CD4-positive, alpha-beta T cell treated with Interleukin-2 at 100 ng/mL for 4 hours (primary cell): ENCODE data around the gene MSN.

ENCODE experiments used
- DNase-seq: peaks from one replicate; pipeline ENCODE4 v3.0.0-alpha.2; 2020; ENCODE audit warnings: low spot score

The MSN gene

DNA sequence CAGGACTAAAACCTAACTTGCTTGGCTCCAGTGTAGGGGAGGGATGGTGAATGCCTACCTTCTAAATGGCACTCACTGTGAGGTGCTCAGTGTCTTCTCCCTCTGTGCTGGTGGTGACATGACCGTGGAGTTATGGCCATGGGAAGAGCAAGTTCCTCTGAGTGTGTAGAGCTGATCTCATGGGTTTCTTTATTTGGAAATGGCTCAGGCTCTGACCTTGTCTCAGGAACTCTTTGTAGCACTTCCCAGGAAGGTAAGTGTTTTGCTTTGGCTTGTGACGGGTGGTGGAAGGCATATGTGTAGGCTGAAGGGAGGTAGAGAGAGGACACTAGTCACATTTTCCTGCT lies 6.4 kb downstream of the MSN start:
- no peak for DNase-seq

DNA sequence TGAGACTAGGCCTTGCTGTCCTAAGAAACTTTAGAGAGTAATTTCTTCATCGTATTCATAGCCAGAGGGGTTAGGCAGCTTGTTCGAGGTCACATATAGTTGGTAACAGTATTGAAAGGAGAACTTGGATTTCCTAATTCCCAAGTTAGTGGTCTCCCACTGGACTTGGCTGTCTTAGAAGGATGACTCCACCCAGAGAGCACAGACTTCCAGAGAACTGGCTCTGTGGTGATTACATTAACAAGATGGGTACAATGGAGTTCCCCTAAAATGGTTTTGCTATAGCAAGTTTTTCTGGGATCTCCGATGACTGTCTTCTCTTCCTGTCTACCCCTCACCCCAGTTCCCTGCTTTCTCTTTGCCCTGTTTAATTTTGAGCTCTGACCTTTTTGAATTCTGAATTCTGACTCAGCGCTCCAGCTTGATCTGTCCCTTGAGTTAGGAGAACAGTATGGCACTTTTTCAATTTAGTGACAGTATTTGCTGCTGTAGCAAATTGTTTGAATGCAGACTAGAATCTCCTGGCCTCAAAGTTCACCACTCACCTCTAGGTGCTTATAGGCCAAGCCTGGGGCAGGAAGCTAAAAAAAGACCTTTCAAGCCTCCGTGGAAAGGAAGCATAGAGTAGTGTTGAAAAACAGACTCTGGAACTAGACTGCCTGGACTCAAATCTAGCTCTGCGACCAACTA lies 6.9 kb downstream of the MSN start:
- DNase-seq = peak; percentile 44

DNA sequence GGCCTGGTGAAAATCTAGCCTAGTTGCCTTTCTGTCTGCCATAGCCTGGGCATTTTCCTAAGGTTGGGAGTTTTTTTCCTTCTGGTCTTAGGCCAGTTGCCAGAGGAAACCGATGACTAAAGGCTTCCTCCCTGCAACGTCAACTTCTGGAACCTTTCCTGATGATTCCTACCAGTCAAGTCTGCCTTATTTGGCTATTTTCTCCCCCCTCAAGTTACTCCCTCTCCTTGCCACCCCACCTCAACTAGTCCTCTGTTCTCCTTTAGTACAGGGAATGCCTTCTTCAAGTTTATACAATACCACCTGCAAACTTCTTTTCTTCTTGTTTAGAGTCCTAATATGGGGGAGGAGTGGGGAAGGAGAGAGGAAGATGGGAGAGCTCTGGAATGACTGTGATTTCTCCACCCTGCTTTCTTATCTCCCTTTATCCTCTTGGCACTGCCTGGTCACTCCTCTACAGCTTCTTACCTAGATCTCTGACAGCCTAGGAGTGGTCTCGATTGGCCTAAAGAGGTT lies 10.6 kb downstream of the MSN start:
- no peak for DNase-seq

DNA sequence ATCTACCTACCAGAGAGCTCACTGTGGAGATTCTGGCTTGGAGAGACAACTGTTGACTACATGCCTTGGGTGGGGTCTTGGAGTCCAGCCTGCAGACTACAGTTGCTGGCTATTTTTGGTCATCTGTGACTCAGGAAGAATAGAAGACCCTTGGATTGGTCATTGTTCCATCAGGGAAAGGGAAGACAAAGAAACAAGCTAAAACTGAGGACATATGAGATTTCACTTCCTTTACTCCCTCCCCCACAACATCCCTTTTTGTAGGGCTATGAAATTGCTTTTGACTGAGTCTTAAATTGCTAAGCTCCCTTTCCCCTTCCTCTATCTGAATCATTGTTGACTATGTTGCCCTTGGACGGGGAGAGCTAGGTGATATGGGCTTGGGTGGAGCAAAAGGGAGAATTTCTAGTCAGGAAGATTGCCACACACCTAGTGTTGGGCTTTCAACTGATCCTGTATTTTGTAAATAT lies 11.7 kb downstream of the MSN start:
- DNase-seq = no peak

DNA sequence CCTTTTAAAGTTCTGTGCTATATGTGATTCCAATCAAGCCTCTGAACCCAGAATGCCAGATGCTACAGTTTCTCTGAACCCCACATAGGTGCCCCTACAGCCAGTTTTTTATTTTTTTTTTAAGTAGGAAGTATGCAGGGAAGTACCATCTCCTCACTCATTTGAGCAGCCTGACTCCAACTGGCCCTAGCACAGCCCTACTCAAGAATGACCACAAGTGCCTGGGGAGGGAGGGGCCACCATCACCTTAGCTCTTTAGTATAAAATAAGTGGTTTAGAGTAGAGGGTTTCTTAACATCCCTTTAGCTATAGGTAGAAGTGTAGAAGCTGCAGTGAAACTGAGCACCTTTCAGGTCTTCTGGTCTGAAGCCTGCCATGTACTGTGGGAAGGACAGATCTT lies 14.4 kb downstream of the MSN start:
- DNase-seq = no peak

DNA sequence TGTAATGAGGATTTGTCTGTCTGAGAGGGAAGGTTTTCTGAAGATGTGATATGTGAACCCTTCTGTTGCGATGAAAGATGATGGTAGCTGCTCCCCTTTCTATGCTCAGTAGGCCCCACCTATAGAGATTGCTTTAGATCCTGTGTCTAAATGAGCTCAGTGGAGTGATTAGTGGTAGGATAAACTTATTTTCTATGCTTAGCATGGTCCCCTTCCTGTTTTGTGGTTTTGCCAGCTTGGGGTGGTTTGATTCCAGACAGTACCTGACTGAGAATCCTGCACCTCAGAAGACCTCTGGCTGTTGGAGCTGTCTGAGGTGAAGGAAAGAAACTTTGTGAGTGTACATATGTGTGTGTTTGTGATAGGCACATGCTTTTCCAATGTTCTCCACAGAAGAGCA lies 17.7 kb downstream of the MSN start:
- no peak for DNase-seq

DNA sequence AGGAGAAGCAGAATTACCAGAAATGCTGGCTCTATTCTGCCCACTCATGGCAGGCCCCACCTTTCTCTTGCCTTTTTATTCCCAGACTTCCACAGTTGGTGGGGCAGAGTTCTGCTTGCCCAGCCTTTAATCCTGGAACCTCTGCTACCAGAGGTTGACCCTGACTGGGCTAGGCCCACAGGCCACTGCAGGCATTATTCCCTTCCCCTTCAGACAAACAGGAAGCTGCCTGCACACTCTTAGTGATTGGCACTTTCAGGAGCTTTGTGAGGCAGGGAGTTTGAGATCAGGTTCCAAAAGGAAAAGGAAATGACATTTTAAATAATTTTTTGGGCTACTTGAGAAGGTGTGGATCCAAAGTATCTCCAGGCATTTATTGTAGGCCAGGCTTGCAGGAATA lies 18.8 kb downstream of the MSN start:
- DNase-seq = no peak

DNA sequence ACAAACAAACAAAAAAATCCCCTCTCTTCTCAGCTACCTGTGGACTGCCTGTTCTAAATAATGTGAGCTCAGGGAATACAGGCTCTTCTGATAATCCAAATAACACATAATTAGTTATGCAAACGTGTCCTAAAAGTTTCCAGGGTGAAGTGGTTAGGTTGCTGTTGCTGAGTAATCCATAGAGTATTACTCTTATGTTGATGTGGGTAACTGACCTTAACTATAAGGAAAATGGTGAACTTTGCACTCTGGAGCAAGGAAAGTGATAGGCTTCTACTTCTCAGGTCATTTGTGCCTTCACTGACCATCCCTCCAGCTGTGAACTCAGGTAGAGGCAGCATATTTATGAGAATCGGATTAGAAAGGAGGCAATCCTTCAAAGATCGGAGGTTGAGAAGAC lies 19.9 kb downstream of the MSN start:
- DNase-seq = no peak

DNA sequence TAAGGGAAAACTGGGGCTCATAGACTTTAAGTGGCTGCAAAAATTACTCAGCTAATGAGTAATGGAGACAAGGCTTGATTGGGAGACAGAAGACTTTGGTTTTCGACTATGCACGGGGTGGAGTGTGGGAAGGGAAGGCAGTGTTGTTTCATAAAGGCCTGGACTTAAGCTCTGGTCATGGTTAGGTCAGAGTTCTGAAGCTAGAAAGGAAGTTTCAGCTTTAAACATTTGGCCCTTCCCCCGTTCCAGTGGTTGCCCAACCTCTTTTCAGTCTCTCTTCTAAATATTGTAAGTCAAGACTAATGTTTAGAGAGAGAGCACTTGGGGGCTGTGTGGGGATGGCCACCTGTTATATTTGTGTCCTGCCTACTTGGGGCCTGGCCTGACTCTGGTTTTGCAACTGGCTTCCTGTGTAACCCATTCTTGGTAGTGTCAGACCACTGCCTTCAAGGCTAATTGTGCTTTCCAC lies 21.0 kb downstream of the MSN start:
- DNase-seq = no peak

DNA sequence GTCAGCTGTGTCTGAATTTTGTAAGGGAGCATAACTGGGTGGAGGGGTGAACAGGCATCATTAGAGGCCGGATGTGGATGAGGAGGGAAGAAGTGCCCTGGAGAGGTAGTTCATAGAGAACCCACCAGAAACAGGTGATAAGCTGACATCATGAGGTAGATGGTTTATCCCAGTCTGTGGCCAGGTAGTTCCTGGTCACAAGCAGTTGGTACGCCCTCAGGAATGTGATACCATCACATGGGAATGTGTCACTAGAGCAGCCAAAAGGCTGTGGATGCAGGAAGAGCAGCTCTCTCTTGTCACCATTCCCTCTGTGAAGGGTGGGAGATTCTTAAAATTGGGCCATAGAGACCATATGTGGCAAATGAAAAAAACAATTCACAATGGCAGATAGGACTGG lies 21.9 kb downstream of the MSN start:
- no peak for DNase-seq

DNA sequence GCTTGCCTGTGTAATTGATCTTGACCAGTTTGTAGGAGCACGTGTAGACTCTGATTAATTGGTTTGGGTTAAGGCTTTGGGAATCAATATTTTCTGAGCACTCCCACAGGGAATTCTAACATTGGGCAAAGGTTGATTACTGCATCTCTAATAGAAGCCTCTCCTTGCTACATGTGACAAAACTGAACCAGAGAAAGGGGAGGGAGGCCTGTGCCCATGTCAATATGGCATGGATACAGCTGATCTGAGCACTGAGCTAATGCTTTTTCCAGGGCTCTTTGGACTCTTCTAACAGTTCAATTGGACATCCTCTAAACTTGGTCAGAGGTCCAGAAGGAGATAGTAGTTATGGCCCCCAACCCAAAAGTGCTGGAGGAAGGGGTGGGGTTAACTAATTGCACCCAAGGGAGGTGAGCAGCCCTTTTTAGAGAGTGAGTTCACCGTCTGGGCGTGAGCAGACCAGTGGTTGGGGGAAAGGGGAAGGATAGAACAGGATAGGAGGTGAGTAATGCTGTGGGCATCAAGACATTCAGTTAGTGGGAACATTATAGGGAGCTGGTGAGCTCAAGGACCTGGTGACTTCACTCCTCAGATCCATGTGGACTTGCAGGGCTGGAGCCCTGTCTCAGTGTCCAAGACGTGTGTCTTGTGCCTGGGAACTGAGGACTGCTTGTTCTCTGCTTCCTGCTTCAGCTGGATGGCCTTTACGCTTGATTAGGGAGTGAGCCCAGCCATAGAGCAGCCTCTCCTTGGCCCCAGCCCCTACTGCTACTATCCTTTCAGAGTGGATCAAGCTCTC lies 22.8 kb downstream of the MSN start:
- no peak for DNase-seq

DNA sequence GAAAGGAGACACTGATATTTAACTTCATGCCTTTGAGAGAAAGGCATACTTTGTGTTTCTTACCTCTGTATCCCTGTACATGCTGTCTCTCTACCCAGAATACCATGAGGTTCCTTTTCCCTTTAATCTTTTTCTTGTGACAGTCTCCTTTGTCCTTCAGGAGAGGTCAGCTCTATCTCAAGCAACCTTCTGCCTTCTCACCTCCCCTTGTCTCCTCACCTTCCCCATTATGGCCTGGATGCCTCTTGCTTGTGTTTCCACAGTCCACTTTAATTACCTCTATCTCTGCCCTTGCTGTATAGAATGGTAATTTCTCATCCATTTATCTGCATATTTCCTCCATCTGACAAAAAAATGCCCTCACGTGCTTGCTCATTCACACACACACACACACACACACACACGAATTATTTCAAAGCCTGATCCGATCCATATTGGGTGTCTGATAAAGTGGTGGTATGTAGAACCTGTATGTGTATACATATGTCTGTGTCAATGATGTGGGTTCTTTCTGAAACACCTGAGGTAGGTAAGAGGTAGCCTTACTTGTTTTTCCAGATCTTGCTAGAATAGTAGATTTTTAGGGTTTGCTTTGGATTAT lies 28.5 kb downstream of the MSN start:
- DNase-seq = no peak

DNA sequence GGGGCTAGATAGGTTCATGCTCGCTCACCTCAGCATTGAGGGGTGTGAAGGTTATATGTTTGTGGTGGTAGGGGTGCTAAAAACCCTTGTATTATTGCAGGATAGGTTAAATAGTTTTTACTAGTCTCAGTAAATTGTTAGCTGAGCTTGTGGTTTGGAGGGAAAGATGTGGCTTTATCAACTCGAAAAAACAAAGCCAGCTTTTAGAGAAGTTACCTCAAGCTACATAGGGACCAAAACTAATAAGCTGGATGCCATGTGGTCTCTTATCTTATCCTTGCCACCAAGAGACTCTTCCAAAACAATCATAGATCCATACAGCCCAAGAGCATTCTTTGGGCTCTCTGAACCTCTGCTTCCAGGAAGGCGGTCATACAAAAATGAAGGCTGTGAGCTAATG lies 29.2 kb downstream of the MSN start:
- no peak for DNase-seq

DNA sequence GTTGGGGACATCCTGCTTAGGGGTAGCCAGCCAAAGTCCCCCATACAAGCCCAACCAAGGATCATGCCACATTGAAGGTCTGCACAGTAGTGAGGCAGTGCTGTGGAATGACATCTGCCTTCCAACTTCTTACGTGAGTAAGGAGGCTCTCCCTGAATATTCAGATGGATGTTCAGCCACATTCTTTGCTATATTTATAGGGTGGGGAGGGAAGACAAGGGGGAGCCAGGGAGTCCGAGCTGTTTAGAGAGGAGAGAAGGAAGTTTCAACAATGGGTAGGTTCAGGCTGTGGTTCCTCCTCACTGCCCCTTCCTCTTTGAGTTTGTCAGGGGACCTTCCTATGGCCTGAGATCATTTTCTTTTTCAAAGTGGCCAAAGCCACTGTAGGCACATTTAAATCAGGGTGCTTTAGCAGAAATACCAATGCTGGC lies 29.8 kb downstream of the MSN start:
- no peak for DNase-seq

DNA sequence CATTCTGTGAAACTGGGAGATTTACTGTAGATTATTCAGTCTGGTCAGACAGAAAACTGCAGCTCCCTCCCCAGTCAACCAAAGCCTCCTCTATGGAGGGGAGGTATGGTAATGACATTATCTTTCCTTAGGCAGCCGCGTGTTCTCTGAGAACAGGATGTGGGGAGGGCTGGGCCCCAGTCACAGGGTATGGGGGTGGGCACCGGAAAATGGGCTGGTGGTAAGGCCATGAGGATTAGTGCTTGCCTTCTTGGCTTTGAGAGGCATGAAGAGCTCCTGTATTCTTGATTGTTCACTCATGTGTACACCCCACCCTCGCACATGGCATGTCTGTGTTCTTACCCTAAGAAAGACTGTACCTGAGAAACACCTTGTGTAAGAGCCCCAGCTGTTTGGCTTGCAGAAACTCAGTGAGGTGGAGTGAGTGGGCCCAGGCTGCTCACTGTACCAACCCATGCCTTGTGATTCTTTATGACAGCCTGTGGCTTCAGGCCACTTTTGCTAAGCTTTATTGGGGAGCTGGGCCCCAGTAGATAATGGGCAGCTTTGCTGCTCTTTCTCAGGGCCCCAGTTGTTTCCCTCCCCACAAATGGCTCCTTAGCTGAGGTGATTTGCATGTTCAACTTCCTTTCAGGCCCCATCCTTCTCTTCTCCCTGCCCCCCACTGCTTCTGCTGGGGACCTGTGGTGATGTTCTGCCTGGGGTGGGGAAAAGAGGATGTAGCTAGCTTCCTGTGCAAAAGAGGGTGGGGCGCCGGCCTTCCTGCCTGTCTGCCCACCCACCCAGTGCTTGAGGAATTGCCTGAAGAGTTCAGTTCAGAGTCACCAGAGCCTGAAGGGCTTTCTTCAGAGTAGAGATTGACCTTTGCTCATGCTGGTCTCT lies 30.7 kb downstream of the MSN start:
- DNase-seq = peak; percentile 65

DNA sequence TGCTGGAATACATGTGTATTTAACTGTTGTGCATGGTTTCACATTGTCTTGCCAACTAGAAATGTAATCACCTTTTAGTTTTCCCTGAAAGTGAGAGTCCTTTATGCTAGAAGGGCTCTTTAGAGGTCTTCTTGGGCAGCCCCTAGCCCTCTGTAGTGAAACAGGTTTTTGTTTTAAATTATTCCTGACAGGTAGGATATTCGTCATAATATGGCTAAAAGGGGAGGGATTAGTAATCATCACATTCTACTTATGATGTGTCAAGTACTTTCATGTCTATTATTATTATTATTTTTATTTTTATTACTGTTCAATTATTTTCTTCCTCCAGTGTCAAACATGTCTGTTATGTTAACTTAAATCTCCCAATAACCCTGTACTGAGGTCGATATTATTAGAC lies 35.5 kb downstream of the MSN start:
- DNase-seq = no peak

DNA sequence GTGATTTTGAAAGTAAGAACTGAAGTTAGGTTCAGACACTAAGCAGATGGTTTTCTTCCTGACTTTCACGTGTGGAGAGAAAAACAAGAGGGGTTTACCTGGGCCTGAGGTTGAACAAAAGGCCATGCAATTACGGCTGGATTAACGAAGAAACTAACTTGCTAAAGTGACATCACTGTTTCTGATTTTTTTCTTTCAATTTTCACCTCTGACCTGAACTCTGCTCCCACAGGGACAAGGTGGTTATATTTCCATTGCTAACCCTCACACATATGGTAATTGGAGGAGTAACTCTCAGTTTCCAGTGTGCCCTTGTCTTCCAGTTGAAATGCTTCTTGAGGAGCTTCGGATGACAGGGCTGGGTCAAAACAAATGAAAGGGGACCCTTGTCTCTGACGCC lies 38.0 kb downstream of the MSN start:
- no peak for DNase-seq

DNA sequence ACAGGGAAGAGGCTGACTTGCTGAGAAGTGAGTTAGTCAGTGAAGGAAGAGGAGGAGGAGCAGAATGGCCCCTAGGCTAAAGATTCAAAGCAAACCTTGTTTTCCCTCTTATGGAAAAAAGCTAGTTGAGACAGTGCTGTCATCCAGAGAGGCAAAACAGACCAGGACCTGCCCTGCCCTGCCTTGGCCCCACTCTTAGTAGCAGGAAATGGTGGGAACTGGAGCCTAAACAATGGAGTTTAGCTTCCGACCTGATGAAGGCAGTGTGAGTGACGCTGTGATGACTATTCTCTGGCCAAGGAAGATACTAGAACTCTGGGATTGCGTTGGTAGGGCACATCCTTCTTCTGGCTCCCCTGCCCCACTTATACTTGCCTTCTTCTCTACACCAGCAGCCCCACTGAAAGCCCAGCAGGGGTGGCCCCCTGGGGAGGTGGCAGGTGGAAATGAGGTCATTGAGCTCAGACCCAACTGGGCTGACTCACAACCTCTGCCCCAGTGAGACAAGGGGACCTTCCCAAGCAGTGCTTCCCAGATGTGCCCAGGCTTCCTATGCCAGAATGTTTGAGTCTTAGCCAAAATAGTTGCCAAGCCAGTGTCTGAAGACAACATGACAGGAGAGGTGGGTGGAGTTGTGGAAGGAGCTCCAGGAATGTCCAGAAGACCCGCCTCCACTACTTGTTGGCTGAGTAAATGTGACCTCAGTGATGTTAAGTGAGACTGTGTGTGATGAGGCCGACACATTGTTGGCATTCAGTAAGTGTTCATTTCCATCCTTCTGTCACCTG lies 38.8 kb downstream of the MSN start:
- peak; percentile 38 for DNase-seq

DNA sequence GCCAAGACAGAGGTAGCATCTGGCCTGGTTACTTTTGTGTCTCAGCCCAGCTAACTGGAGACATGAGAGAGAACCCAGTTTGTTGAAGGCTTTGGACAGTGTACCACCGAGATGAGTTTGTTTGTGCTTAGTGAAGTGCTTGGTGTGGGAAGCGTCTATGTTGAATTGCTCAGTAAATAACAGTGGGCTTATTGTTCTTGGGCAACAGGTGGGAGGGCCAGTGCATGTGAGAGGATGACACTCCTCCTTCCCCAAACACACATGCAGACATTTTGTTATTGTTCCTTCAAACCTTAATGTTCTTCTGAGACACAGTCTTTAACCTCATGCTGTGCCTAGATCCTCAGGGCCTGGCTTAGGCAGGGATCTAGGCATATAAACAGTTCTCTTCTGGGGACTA lies 39.7 kb downstream of the MSN start:
- no peak for DNase-seq

DNA sequence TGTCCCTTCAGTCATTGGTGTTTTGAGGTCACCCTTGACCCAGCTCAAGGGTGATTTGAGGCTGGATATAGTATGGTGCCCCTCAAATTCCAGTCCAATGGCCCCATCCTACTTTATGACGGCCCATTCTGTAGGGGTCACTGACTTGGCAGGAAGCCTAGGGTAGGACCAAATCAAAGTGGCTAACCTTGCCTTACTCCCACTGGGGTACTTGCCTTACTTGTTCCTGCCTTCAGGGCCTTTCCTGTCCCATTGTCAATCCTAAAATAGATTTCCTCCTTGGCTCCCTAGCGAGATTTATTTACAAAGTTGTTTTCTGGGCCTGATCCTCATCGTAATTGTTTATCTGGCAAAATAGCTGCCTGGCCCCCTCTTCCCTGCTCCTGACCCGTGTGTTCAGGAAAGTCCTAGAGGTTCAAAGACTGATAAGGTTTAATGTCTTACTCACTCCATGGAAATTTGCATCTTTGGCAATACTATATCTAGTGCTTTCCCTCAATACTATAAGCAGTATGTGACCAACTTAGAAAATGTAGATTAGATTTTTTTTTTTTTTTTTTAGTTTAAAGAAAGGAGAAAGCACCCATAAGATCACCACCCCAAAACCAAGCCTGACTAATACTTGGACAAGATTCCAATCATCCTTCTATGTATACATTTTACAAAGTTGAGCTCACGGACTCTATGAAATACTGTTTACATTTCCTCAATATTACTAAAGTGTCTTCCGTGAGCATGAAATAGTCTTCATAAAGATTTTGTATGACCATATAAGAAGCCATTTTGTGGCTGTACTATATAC lies 44.8 kb downstream of the MSN start:
- no peak for DNase-seq
